H1 (cell line): ENCODE data around the gene MAP1LC3A. TPM values are rescaled to one million over a fixed set of nuclear protein-coding genes. Genes with fewer than 3 reads are reported as not detected.

Source experiments
- CHD1 ChIP-seq: IDR thresholded peaks from 2 replicates; pipeline ENCODE4 v1.6.1; 2012; ENCODE audit warnings: low read depth, low read length, improper control_type of control experiment
- EGR1 ChIP-seq: IDR thresholded peaks from 2 replicates; pipeline ENCODE4 v1.6.1; 2011; ENCODE audit warnings: low read depth, low read length, borderline replicate concordance
- RNF2 ChIP-seq: fragments of 200-900, 300-1000 bp; sonication (generic); IDR thresholded peaks from 2 replicates; pipeline ENCODE4 v1.7.1; 2016; ENCODE audit warnings: borderline replicate concordance, low read depth, mild to moderate bottlenecking, antibody characterized with exemption, low read length; ENCODE audit not compliant: poor library complexity, severe bottlenecking; ENCODE audit errors: missing control alignments
- polyA plus RNA-seq, 7 experiments: library from polyadenylated mRNA; depleted of rRNA in 3 of 7; stranded (reverse) in 5 of 7; unstranded in 2 of 7; fragments of >200 nt in 5 of 7; fragments of 200-250 nt in 2 of 7; gene quantifications; 1 replicate in 5 of 7; 2 replicates in 1 of 7; 4 replicates in 1 of 7; pipeline versions ENCODE4 v1.2.1 to v1.2.3, GENCODE V29; 2011 to 2013; ENCODE audit warnings: missing spikeins in 2 of 7, mixed read lengths in 2 of 7
- total RNA-seq: library from RNA; stranded (reverse); fragmentation: NEBNext Ultra II Directional; extraction: Animal tissue kit (Norgen Biotek cat#: 25700); gene quantifications from 2 replicates; pipeline ENCODE4 v1.2.1, GENCODE V29; 2021

The MAP1LC3A gene
- total and polyA plus RNA-seq, 2 of the 8 experiments (the other 6 are each of a cell fraction or from before 2014, with no cell fraction given): 5.0 to 6.1 TPM

DNA sequence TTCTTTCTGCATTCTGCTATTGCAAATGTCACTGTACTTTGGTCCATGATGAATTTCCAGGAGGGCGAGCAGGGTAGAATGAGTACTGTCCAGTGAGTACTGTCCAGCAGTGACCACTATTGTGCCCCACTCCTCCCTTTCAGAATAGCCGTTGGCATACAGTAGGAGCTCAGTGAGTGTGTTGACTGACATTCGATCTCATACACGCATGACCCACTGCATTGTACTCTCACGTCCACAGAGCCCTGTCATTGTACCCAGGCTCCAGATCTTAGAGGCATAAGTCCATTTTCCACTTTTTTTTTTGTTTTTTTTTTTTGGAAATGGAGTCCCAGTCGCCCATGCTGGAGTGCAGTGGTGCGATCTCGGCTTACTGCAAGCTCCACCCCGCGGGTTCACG, 34.1 kb upstream of the MAP1LC3A start (continued):
- no peak for TF ChIP-seq RNF2
- no peak for TF ChIP-seq EGR1
- TF ChIP-seq CHD1: no peak
